Measurements from ENCODE around the gene KIF3C.

- TF ChIP-seq CTCF (IDR thresholded peaks at IDR 0.05; ENCODE audit: low read length): no peak
- no peak for TF ChIP-seq EZH2 (IDR thresholded peaks at IDR 0.05; ENCODE audit: borderline replicate concordance, low read length)
Measured at GRCh38 chr2:25922501-25922900, 59.8 kb downstream of the KIF3C start.
